ENCODE data around the gene RALGPS2.

DNA sequence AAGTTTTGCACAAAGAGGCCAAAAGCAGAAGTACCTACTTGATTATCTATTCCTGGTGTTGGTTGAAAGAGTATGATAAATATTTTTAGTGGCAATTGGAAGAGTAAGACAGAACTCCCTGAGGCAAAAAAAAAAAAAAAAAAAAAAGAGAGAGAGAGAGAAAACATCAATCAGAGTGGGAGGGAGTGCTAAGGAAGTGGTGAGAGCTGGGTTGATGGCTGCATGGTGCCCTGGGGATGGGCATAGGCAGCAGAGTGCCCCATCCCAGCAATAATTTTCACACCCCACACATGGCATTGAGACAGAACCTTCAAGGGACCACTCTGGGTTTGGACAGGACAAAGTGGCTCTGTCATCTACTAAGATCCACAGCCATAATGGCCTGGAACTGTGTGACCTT is 241.3 kb downstream of the RALGPS2 start:
- TF ChIP-seq POLR2AphosphoS5 (IDR thresholded peaks at IDR 0.05; ENCODE audit: low read depth, low read length) (no peak), EZH2phosphoT487 (IDR thresholded peaks at IDR 0.05; ENCODE audit: borderline replicate concordance, low read depth) (no peak)
